NK-92 treated with Interleukin-12 subunit alpha and Interleukin-12 subunit beta, amount 100 ng/mL, for 24 hours (cell line): ENCODE measurements around the gene CDC6.

Experiments used
- DNase-seq: peaks from one replicate; lab custom pipeline; 2025; lab: John Stamatoyannopoulos, UW

The CDC6 gene

GRCh38 chr17:40352237-40352778 is 64.6 kb downstream of the CDC6 start:
- no peak for DNase-seq

- DNase-seq: peak; percentile 23
These were observed 65.2 kb downstream of the CDC6 start for GRCh38 chr17:40352779-40353394.
